IMR-90 (cell line): ENCODE measurements around the gene MOB3B.

Experiments
- BHLHE40 ChIP-seq: fragments of 150-350 bp; IDR thresholded peaks from 2 replicates; pipeline ENCODE4 v1.6.1; 2016; ENCODE audit warnings: mild to moderate bottlenecking, low read depth, low read length
- CHD1 ChIP-seq: IDR thresholded peaks from 2 replicates; pipeline ENCODE4 v1.6.1; 2012; ENCODE audit warnings: low read depth, low read length, improper control_type of control experiment
- POLR2A ChIP-seq: IDR thresholded peaks from 2 replicates; pipeline ENCODE4 v1.6.1; 2012; ENCODE audit warnings: mild to moderate bottlenecking, low read depth, low read length
- RCOR1 ChIP-seq: IDR thresholded peaks from 2 replicates; pipeline ENCODE4 v1.6.1; 2012; ENCODE audit warnings: mild to moderate bottlenecking, low read length, improper control_type of control experiment; ENCODE audit not compliant: insufficient replicate concordance
- SMC3 ChIP-seq: fragments of 150-350 bp; IDR thresholded peaks from 2 replicates; pipeline ENCODE4 v1.6.1; 2016; ENCODE audit warnings: low read depth, mild to moderate bottlenecking, antibody characterized with exemption, low read length, moderate library complexity
- TF ChIP-seq, protein P1 (sequence below): conservative IDR thresholded peaks from 2 replicates; pipeline ENCODE4 v1.5.1; 2012; ENCODE audit warnings: mild to moderate bottlenecking, low read depth, low read length, improper control_type of control experiment
- TF ChIP-seq, protein P2 (sequence below): fragments of 150-350 bp; IDR thresholded peaks from 2 replicates; pipeline ENCODE4 v1.6.1; 2016; ENCODE audit warnings: low read depth, mild to moderate bottlenecking, low read length, moderate library complexity, borderline replicate concordance

DNA sequence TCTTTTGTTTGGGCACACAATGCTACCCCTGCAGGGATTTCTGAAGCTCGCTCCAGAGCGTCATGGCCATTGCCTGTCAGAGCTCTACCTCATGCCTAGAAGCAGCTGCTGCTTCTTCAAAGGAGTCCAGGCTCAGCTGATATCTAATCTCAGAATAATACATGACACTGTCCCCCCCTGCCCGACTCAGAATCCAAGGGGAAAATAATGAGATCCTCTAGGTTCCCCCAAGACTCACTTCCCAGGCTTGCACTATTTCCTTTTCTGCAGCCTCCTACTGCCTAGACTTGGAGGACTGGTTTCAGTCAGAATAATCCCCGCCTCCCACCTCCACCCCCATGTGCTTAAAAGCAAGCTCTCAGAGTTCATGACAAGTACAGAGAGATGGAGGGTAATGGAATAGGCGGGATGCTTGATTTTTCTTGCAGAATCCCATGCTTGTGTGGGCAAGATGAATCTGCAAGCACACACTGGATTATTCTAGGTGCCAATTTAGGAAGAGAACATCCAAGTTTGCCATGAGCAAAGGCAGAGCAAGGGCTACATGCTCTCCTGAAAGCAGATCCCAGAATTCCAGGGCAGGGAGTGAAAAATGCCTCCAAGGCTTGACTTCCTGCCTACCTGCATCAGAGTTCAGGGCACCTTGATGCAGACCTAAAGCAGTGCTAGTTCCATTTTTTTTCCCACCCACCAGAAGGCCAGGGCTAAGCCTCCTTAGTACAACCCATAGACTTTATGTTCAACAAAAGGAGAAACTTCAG is 102.9 kb downstream of the MOB3B start:
- TF ChIP-seq, protein P1, sequence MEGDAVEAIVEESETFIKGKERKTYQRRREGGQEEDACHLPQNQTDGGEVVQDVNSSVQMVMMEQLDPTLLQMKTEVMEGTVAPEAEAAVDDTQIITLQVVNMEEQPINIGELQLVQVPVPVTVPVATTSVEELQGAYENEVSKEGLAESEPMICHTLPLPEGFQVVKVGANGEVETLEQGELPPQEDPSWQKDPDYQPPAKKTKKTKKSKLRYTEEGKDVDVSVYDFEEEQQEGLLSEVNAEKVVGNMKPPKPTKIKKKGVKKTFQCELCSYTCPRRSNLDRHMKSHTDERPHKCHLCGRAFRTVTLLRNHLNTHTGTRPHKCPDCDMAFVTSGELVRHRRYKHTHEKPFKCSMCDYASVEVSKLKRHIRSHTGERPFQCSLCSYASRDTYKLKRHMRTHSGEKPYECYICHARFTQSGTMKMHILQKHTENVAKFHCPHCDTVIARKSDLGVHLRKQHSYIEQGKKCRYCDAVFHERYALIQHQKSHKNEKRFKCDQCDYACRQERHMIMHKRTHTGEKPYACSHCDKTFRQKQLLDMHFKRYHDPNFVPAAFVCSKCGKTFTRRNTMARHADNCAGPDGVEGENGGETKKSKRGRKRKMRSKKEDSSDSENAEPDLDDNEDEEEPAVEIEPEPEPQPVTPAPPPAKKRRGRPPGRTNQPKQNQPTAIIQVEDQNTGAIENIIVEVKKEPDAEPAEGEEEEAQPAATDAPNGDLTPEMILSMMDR: no peak
- TF ChIP-seq, protein P2, sequence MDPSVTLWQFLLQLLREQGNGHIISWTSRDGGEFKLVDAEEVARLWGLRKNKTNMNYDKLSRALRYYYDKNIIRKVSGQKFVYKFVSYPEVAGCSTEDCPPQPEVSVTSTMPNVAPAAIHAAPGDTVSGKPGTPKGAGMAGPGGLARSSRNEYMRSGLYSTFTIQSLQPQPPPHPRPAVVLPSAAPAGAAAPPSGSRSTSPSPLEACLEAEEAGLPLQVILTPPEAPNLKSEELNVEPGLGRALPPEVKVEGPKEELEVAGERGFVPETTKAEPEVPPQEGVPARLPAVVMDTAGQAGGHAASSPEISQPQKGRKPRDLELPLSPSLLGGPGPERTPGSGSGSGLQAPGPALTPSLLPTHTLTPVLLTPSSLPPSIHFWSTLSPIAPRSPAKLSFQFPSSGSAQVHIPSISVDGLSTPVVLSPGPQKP: no peak
- no peak for TF ChIP-seq RCOR1
- TF ChIP-seq BHLHE40: no peak
- no peak for TF ChIP-seq POLR2A
- TF ChIP-seq CHD1: no peak
- no peak for TF ChIP-seq SMC3
